ENCODE results near the gene GPR65.
"Not testable (repeated sequence)": the region's sequence is repeated elsewhere in the genome, so short reads cannot be mapped to it uniquely, and the experiment has no call there.

Gene GPR65

GRCh38 chr14:88004506-88005036, 364 bp upstream of the GPR65 start:
- DNase-seq = no peak

DNA sequence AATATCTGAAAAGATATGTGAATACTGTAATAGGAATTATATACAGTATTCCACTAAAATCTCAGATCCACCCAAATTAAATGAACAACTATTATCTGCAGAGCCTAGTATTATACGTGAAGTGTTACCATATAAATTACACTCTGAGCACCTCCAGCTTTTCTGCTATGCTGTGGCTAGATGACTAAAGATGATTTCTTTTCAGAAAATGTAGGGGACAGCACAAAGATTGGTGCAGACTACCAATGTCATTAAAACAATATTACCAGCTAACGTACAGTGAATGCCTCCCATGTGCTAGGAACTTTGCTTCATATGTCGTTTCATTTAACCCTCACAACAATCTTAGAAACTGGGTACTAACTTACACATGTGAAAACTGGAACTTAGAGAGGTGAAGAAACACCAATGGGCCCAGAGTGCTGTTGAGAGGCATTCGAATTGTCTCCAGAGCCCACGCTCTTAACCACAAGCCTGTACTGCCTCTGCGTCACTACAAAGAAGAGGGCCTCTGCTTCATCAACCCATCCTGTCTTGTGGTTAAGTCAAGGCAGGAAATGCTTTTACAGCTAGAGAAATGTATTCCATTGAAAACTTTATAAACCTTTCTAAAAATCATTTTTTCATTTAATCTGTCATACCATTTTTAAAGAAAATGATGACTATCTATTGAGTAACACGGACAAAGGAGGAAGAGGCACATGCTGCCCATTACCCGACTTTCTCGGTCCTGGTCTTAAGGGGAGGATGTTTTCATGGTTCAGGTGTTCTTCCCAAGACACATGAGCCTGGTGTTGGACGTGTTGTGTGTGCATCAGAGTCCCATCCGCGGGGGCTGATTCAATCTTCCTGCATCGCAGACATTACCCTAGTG, 1.3 kb downstream of the GPR65 start:
- peak; percentile 54 for DNase-seq

GRCh38 chr14:88007608-88008007, 2.7 kb downstream of the GPR65 start:
- no peak for DNase-seq

DNA sequence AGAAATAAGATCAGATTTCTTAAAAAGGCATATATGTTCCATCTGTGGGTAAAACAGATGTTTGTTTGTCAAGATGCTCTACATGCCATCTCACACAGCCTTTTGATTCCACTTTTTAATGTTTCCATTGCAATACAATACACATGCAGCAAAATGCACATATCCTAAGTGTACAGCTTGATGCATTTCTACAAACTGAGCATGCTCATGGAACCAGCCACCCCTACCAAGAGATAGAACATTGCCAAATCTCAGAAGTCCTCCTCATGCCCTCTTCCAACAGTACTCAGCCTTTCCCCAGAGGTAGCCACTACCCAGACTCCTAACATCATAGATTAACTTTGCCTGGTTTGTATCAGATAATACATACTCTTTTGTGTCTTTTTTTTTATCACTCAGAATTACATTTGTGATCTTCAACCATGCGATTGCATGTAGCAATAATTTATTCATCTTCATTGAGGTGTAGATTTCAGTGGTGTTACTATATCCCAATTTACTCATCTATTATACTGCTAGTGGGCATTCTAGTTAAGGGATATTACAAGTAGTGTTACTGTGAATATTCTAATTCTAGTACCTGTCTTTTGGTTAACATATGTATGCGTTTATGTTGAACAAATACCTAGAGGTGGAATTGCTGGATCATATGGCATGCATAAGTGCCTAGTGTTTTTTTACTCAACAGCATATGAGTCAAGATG, 3.3 kb downstream of the GPR65 start:
- DNase-seq = no peak

- no peak for DNase-seq
These were observed 4.6 kb downstream of the GPR65 start for GRCh38 chr14:88009486-88009885.

- no peak for DNase-seq
These were observed 5.4 kb downstream of the GPR65 start for GRCh38 chr14:88010331-88010730.

GRCh38 chr14:88012495-88012894, 7.6 kb downstream of the GPR65 start:
- no peak for DNase-seq

DNA sequence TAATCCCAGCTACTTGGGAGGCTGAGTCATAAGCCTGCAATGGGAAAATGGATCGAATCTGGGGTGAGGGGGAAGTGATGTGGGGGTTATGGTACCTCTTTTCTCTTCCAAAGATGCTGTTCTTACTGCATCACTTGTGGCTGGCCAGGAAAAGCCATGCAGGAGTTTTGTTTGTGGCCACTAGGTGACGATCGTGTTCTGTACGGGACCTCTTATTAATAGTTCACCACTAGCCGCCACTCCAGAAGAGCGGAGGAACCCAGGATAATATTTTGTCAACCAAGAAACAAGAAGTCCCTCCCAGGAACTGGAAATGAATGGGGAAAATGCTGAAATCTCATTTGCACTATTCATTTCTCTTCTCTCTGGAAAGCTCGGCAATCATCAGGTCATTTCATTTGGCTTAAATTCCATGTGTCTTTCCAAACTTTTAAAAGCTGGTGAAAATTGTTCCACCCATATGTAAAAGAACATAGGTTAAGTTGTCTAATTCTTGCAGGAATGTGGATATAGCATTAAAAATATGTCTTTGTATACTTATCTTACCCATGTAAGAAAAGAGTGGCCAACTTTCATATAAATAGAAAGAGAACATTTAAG, 8.9 kb downstream of the GPR65 start:
- peak; percentile 21 for DNase-seq

DNA sequence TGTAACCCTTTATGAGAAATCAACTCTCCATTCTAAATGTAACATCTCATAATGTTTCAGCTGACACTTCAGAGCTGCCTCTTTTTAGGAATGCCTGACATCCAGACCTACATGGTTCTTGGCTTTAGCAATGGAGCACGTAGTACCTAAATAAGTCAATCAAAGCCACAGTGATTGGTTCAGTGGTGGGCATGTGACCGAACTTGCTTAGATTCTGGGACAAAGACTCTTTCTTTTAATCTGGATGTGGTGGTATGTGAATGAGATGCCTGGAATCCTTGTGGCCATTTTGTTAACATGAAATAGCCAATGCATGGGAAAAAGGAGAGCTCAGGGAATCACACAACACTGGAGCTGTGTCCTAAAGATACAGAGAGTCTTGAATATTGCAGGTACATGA, 11.8 kb downstream of the GPR65 start:
- DNase-seq = no peak

DNA sequence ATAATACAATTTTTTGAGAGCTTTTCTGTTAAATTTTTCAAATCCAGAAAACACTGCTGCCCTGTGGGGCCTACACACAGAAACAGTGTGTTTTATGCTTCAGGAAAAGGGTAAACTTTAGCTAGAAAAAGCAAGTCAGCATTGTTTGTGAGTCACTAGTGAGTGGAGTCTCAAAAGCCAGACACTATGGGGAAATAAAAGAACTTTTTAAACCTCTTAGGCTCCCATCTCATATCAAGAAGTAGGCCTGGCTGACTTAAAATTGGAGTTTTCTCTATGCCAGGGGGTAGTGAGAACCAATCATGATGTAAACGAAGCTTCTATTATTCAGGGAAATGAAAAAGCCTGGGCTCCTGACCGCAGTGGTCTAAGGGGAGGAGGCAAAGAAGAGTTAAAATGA, 12.6 kb downstream of the GPR65 start:
- DNase-seq = no peak

- no peak for DNase-seq
These were observed 18.8 kb downstream of the GPR65 start for GRCh38 chr14:88023658-88024187.

DNA sequence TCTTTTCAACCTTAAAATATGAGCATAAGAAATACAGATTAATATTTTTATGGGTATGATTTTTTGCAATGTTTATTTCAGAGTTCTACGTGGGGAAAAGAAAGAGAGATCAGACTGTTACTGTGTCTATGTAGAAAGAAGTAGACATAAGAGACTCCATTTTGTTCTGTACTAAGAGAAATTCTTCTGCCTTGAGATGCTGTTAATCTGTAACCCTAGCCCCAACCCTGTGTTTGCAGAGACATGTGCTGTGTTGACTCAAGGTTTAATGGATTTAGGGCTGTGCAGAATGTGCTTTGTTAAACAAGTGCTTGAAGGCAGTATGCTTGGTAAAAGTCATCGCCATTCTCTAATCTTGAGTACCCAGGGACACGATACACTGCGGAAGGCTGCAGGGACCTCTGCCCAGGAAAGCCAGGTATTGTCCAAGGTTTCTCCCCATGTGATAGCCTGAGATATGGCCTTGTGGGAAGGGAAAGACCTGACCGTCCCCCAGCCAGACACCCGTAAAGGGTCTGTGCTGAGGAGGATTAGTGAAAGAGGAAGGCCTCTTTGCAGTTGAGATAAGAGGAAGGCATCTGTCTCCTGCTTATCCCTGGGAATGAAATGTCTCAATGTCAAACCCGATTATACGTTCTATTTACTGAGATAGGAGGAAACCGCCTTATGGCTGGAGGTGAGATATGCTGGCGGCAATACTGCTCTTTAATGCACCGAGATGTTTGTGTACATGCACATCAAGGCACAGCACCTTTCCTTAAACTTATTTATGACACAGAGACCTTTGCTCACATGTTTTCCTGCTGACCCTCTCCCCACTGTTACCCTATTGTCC, 19.5 kb downstream of the GPR65 start:
- not testable (repeated sequence) for DNase-seq

DNA sequence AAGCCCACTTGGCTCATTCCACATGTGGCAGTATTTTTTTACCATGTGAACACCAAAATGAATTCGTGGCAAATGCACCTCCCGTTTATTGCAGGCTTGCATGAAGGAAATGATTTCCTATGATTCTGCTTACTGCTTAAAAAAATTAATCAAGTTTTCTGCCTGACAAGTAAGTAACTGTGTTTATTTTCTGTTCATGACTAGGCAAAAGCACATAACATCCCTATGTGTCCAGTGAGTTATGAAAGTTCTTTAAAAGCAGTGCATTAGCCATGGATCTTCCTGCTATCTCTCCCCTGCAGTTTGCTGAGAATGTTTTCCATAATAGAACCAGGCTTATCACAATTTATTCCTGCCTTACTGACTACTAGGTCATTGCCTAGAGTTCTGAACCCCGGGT, 20.4 kb downstream of the GPR65 start:
- no peak for DNase-seq

- no peak for DNase-seq
These were observed 22.0 kb downstream of the GPR65 start for GRCh38 chr14:88026890-88027289.

GRCh38 chr14:88029500-88029899, 24.6 kb downstream of the GPR65 start:
- DNase-seq = no peak

DNA sequence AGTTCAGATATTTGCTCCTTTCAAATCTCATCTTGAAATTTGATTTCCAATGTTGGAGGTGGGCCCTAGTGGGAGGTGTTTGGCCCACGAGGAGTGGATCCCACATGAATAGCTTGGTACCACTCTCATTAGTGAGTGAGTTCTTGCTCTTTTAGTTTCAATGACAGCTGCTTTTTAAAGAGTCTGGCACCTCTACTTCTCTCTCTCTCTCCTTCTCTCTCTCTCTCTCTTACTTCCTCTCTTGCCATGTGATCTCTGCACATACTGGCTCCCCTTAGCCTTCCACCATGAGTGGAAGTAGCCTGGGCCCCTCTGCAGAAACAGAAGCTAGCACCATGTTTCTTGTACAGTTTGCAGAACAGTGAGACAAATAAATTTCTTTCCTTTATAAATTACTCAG, 25.1 kb downstream of the GPR65 start:
- no peak for DNase-seq

GRCh38 chr14:88030892-88031291, 26.0 kb downstream of the GPR65 start:
- DNase-seq = no peak

GRCh38 chr14:88032373-88032772, 27.4 kb downstream of the GPR65 start:
- DNase-seq = no peak

- no peak for DNase-seq
These were observed 29.1 kb downstream of the GPR65 start for GRCh38 chr14:88034076-88034475.

- no peak for DNase-seq
These were observed 31.5 kb downstream of the GPR65 start for GRCh38 chr14:88036422-88036821.

GRCh38 chr14:88037325-88037724, 32.4 kb downstream of the GPR65 start:
- DNase-seq = no peak

- DNase-seq = no peak
These were observed 34.3 kb downstream of the GPR65 start for GRCh38 chr14:88039197-88039596.

All from activated CD4-positive, alpha-beta T cell treated with anti-CD3 and anti-CD28 coated beads, Interleukin-2, amount 50 U/mL, for 1 hour (primary cell).